GM13977 (cell line): ENCODE data around the gene SESN2.

ENCODE experiments used
- DNase-seq: peaks from one replicate; pipeline ENCODE4 v3.0.0; 2012; ENCODE audit warnings: low spot score
- CTCF ChIP-seq: IDR thresholded peaks from 2 replicates; pipeline ENCODE4 v1.5.1; 2012; ENCODE audit warnings: mild to moderate bottlenecking, control low read depth; ENCODE audit not compliant: insufficient read depth; ENCODE audit errors: extremely low read depth, missing control alignments
- in situ Hi-C: fragments of 300-500 bp; cut with MboI; formaldehyde crosslinking; loops from one replicate; pipeline ENCODE4 v1.12.0; 2022; ENCODE audit warnings: low sequenced_read_pairs, low pct_unique_long_range_greater_than_20kb, mixed read lengths, inconsistent platforms; ENCODE audit not compliant: unreplicated experiment

The SESN2 gene

GRCh38 chr1:28233264-28233606 is 26.1 kb upstream of the SESN2 start:
- DNase-seq, result no peak
- in situ Hi-C loops, result no loop called here
- no peak for TF ChIP-seq CTCF

GRCh38 chr1:28235755-28236655 is 23.3 kb upstream of the SESN2 start, which contains the start of gene ATP5IF1:
ATP5IF1 (plus strand) TSS chr1:28236124; CDS start chr1:28236184, 60 bp downstream.
- in situ Hi-C loops, result no loop called here
- TF ChIP-seq CTCF, result no peak
- DNase-seq, result peak; percentile 95

DNA sequence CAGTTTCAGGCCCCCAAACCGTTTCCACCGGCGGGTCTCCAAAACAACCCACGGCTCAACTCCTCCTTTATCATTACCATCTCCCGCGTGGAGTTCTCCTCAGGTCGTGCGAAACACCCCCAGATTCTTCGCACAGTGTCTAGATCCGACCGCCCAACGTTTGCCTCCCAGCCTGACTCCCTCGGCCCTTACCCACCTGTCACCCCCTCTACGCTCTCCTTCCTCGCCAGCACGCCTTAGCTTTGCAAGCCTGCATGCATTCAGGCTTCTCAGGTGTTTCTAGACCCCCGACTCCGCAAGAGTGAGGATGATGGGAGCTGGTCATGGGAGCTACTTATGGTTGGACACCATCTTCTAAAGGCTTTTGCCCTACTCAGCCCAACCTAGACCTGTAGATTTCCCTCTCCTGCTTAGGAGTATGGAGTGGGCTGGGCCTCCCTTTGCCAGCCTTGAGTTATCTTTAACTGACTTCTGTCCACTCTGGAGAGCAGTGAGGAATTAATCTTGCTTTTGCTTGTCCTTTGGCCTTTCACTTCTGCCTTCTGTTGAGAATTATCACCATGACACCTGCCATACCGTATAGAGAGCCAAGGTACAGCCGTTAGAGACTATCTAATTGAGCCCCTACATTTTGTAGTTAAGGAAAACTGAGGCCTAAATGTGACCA is 22.5 kb upstream of the SESN2 start:
- DNase-seq, result no peak
- TF ChIP-seq CTCF, result no peak
- in situ Hi-C loops, result no loop called here

GRCh38 chr1:28239004-28239403 is 20.3 kb upstream of the SESN2 start:
- TF ChIP-seq CTCF, result no peak
- DNase-seq, result no peak
- in situ Hi-C loops, result no loop called here

DNA sequence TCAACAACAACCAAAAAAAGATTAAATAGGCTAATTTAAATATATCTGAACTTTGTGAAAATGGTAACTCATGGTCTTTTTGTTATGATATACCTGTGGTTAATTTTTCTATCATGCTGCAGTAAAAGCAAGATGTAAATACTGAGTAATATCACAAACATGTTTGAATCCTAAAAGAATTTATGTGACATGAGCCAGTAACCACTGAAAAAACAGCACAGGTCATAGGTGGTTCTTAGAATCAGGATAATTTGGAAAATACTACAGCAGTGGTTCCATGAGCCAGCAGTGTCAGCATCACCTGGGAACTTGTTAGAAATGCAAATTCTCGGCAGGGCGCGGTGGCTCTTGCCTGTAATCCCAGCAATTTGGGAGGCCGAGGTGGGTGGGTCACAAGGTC is 19.3 kb upstream of the SESN2 start:
- no peak for TF ChIP-seq CTCF
- DNase-seq, result no peak
- in situ Hi-C loops, result no loop called here

DNA sequence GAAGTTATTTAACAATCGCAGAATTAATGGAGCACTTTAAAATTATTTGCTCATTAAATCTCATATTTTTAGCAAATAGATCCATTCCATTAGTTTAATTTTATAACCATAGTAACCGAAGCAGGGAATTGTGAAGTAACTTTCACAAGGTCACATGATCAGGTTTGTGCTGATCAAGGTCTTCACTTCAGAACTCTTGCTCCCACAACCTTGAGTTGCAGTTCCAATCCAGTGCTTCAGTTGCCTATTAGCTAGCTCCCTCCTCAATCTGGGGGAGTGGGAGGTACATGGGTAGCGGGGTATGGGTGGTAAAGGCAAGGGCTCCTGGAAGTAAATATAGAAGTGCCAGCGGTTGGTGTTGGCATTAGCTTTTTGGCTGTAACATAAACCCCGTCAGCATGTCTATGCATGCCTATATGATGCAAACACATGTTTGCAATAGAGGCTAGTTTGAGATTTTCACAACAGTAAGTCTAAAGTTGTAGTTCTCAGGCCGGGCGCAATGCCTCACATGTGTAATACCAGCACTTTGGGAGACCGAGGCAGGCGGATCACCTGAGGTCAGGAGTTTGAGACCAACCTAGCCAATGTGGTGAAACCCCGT is 17.6 kb upstream of the SESN2 start:
- DNase-seq, result no peak
- no peak for TF ChIP-seq CTCF
- in situ Hi-C loops, result no loop called here
